A549 (cell line): Measurements from ENCODE around the gene MUCL3. TPM values are rescaled to one million over a fixed set of nuclear protein-coding genes. Genes with fewer than 3 reads are reported as not detected.

Experiments used
- ATAC-seq, 2 experiments: fragments of 200-7000 bp in 1 of 2; fragments of >200 bp in 1 of 2; cut with Nextera tagmentation in 1 of 2; cut with Tn5 transposase in 1 of 2; 3 replicates each; pipeline versions ENCODE4 v1.8.0 to v1.9.1; 2018 to 2020; ENCODE audit warnings: mild to moderate bottlenecking in 1 of 2, moderate library complexity in 1 of 2
- CTCF ChIA-PET: fragments of 300-600 bp; sonication (Branson Sonifier 250); formaldehyde crosslinking; extraction: SDS; loops from one replicate; lab custom pipeline; 2021; ENCODE audit warnings: antibody characterized with exemption, inconsistent platforms; lab: Yijun Ruan, JAX
- POLR2A ChIA-PET: fragments of 350-600 bp; formaldehyde crosslinking; extraction: SDS; loops from one replicate; lab custom pipeline; 2021; ENCODE audit warnings: antibody characterized with exemption, inconsistent platforms; lab: Yijun Ruan, JAX
- DNase-seq, 2 experiments: peaks; one replicate each; pipeline versions ENCODE4 v3.0.0 to v3.0.0-alpha.2; 2011 to 2016; ENCODE audit warnings: low read depth in 1 of 2, low spot score in 1 of 2
- FAIRE-seq: peaks from 2 replicates; lab custom pipeline; 2011; peaks lifted over from hg19 to GRCh38; lab: Jason Lieb, UNC
- H3K27ac ChIP-seq, 2 experiments: fragments of >200 bp; sonication (Bioruptor Twin); formaldehyde crosslinking; 3 replicates each; pipeline ENCODE4 v1.5.1; 2016 to 2017
- H3K4me1 ChIP-seq: fragments of >200 bp; sonication (Bioruptor Twin); formaldehyde crosslinking; 3 replicates; pipeline ENCODE4 v1.6.1; 2016
- H3K4me2 ChIP-seq: fragments of >200 bp; sonication (Bioruptor Twin); formaldehyde crosslinking; 3 replicates; pipeline ENCODE4 v1.6.1; 2016
- H3K4me3 ChIP-seq: fragments of >200 bp; sonication (Bioruptor Twin); formaldehyde crosslinking; 3 replicates; pipeline ENCODE4 v1.5.1; 2016
- H3K9me3 ChIP-seq: fragments of >200 bp; sonication (Bioruptor Twin); formaldehyde crosslinking; 3 replicates; pipeline ENCODE4 v1.6.1; 2016
- BCL3 ChIP-seq: fragments of >200 bp; sonication (Bioruptor Twin); formaldehyde crosslinking; IDR thresholded peaks from 3 replicates; pipeline ENCODE4 v1.6.1; 2016
- BHLHE40 ChIP-seq: IDR thresholded peaks from 2 replicates; pipeline ENCODE4 v1.6.1; 2012; ENCODE audit warnings: low read depth, low read length, inconsistent platforms
- CBX2 ChIP-seq: fragments of 200-600 bp; sonication (generic); IDR thresholded peaks from 2 replicates; pipeline ENCODE4 v1.6.1; 2016; ENCODE audit warnings: low read depth, mild to moderate bottlenecking, borderline replicate concordance
- CBX8 ChIP-seq: fragments of 200-600 bp; sonication (generic); IDR thresholded peaks from 2 replicates; pipeline ENCODE4 v1.6.1; 2016
- EHF ChIP-seq: fragments of 250-450 bp; sonication (Bioruptor Pico); IDR thresholded peaks from 2 replicates; pipeline ENCODE4 v1.5.0; 2020; ENCODE audit warnings: mild to moderate bottlenecking
- EP300 ChIP-seq, 2 experiments: fragments of >200 bp; sonication (Bioruptor Twin); formaldehyde crosslinking; IDR thresholded peaks; 2 replicates in 1 of 2; 3 replicates in 1 of 2; pipeline ENCODE4 v1.6.1; 2016 to 2017
- FOSB ChIP-seq: fragments of 250-450 bp; sonication (Bioruptor Pico); IDR thresholded peaks from 2 replicates; pipeline ENCODE4 v1.5.0; 2020; ENCODE audit warnings: mild to moderate bottlenecking, moderate library complexity
- FOSL2 ChIP-seq, 2 experiments: fragments of 450-650 bp in 1 of 2; fragments of >200 bp in 1 of 2; sonication (Bioruptor Twin) in 1 of 2; formaldehyde crosslinking; IDR thresholded peaks; 2 replicates each; pipeline versions ENCODE4 v1.5.0 to v1.6.1; 2016 to 2020; ENCODE audit warnings: mild to moderate bottlenecking in 1 of 2, moderate library complexity in 1 of 2
- HDAC2 ChIP-seq: fragments of 200-600 bp; sonication (generic); IDR thresholded peaks from 2 replicates; pipeline ENCODE4 v1.6.1; 2016
- HES2 ChIP-seq: fragments of >200 bp; sonication (Bioruptor Twin); formaldehyde crosslinking; IDR thresholded peaks from 2 replicates; pipeline ENCODE4 v1.6.1; 2016
- HEYL ChIP-seq: fragments of 250-450 bp; sonication (Bioruptor Pico); IDR thresholded peaks from 2 replicates; pipeline ENCODE4 v1.8.0; 2021; ENCODE audit warnings: mild to moderate bottlenecking, moderate library complexity
- HOXB5 ChIP-seq: fragments of 250-450 bp; sonication (Bioruptor Pico); IDR thresholded peaks from 2 replicates; pipeline ENCODE4 v1.5.0; 2020; ENCODE audit warnings: mild to moderate bottlenecking, moderate library complexity
- MAX ChIP-seq: IDR thresholded peaks from 2 replicates; pipeline ENCODE4 v1.6.1; 2012
- MAZ ChIP-seq: fragments of 150-350 bp; IDR thresholded peaks from 2 replicates; pipeline ENCODE4 v1.6.1; 2014; ENCODE audit warnings: antibody characterized with exemption, low read depth, low read length, borderline replicate concordance
- NPAS2 ChIP-seq: fragments of 250-450 bp; sonication (Bioruptor Pico); IDR thresholded peaks from 2 replicates; pipeline ENCODE4 v1.8.0; 2022; ENCODE audit warnings: mild to moderate bottlenecking, moderate library complexity, borderline replicate concordance
- NR3C1 ChIP-seq: fragments of >200 bp; sonication (Bioruptor Twin); formaldehyde crosslinking; IDR thresholded peaks from 3 replicates; pipeline ENCODE4 v1.6.1; 2017
- PHF8 ChIP-seq: fragments of 200-600 bp; sonication (generic); IDR thresholded peaks from 2 replicates; pipeline ENCODE4 v1.6.1; 2016; ENCODE audit warnings: low read depth, mild to moderate bottlenecking, antibody characterized with exemption, moderate library complexity, borderline replicate concordance
- RAD21 ChIP-seq, 2 experiments: fragments of >200 bp in 1 of 2; sonication (Bioruptor Twin) in 1 of 2; formaldehyde crosslinking in 1 of 2; IDR thresholded peaks in 1 of 2; conservative IDR thresholded peaks in 1 of 2; 2 replicates in 1 of 2; 3 replicates in 1 of 2; pipeline ENCODE4 v1.6.1; 2012 to 2018; ENCODE audit warnings: inconsistent platforms in 1 of 2
- RARB ChIP-seq: fragments of 250-450 bp; sonication (Bioruptor Pico); IDR thresholded peaks from 2 replicates; pipeline ENCODE4 v1.8.0; 2021; ENCODE audit warnings: mild to moderate bottlenecking, moderate library complexity
- RCOR1 ChIP-seq: fragments of 150-350 bp; IDR thresholded peaks from 2 replicates; pipeline ENCODE4 v1.6.1; 2014; ENCODE audit warnings: antibody characterized with exemption, low read length, low read depth
- RNF2 ChIP-seq: fragments of 200-600 bp; sonication (generic); IDR thresholded peaks from 2 replicates; pipeline ENCODE4 v1.6.1; 2016; ENCODE audit warnings: low read depth, mild to moderate bottlenecking, antibody characterized with exemption, moderate library complexity, borderline replicate concordance
- USF2 ChIP-seq: fragments of 450-650 bp; IDR thresholded peaks from 2 replicates; pipeline ENCODE4 v1.6.1; 2014; ENCODE audit warnings: antibody characterized with exemption
- ZC3H11A ChIP-seq: fragments of 450-650 bp; IDR thresholded peaks from 2 replicates; pipeline ENCODE4 v1.6.1; 2014; ENCODE audit warnings: antibody characterized with exemption, mild to moderate bottlenecking
- WGBS: methylation state at CpG from one replicate; pipeline ENCODE4 v1.1.6; 2017; ENCODE audit errors: missing lambda C conversion rate; 5-methylcytosine and 5-hydroxymethylcytosine counted together
- polyA plus RNA-seq, 4 experiments: library from polyadenylated mRNA; depleted of rRNA in 3 of 4; stranded (reverse); fragments of >200 nt; fragmentation: RNase III in 1 of 4; extraction: RNeasy Plus Mini Kit Qiagen cat#74134 plus additional on column Dnase treatment in 1 of 4; gene quantifications; 2 replicates in 3 of 4; 3 replicates in 1 of 4; pipeline ENCODE4 v1.2.3, GENCODE V29; 2011 to 2017

MUCL3 gene
- polyA plus RNA-seq, 2 of the 4 experiments (the other 2 are of a cell fraction), result 0.01 to 0.03 TPM

GRCh38 chr6:30990422-30991086 is 49.8 kb downstream of the MUCL3 start:
- no peaks in the 10 kb centered on the region for H3K9me3 ChIP-seq
- whole genome bisulfite sequencing, result 70% methylated on average over 8 of the region's 8 CpGs
- DNase-seq, result no peak
- CTCF ChIA-PET, result interaction anchor here (2.1 kb wide), 1 partner anchor 48 kb away, joined by 6 read pairs; no protein-coding TSS in a partner anchor
- TF ChIP-seq NR3C1, result no peak
- no peak for TF ChIP-seq EHF
- TF ChIP-seq RAD21 (conservative IDR thresholded peaks at IDR 0.05 in 1 of 2, IDR thresholded peaks at IDR 0.05 in 1 of 2), result no peak
- TF ChIP-seq MAX, result no peak
- TF ChIP-seq ZC3H11A, result no peak
- TF ChIP-seq HEYL (CRISPR knock-in tag), result no peak
- TF ChIP-seq HDAC2, result no peak
- TF ChIP-seq MAZ, result no peak
- no peak for TF ChIP-seq FOSL2 (IDR thresholded peaks at IDR 0.05)
- no peak for TF ChIP-seq FOSL2 (CRISPR knock-in tag; IDR thresholded peaks at IDR 0.05)
- TF ChIP-seq BCL3, result no peak
- TF ChIP-seq CBX2, result no peak
- TF ChIP-seq EP300 (IDR thresholded peaks at IDR 0.05), result no peak
- H3K4me2 ChIP-seq, result no peak overlapping the region
- no peaks in the 10 kb centered on the region for H3K4me1 ChIP-seq
- FAIRE-seq, result no peak
- H3K27ac ChIP-seq, result no peak overlapping the region
- H3K4me3 ChIP-seq, result no peak overlapping the region
- POLR2A ChIA-PET, result no interaction called here
- ATAC-seq, result no peak

GRCh38 chr6:30991891-30992290 is 51.1 kb downstream of the MUCL3 start:
- FAIRE-seq (no peak), ATAC-seq (no peak), DNase-seq (no peak)
- Histone ChIP-seq H3K4me3 (no peak overlapping the region), H3K4me1 (no peaks in the 10 kb centered on the region), H3K27ac (no peak overlapping the region), H3K4me2 (no peak overlapping the region), H3K9me3 (no peaks in the 10 kb centered on the region)
- CTCF ChIA-PET, result interaction anchor here (0.6 kb wide), 2 partner anchors 77 to 152 kb away, joined by 3 to 5 read pairs; no protein-coding TSS in a partner anchor
- 63% methylated on average over 2 of the region's 2 CpGs for WGBS
- POLR2A ChIA-PET, result no interaction called here
- TF ChIP-seq RCOR1, result no peak
- TF ChIP-seq BHLHE40, result no peak
- TF ChIP-seq HES2, result no peak
- no peak for TF ChIP-seq BCL3
- TF ChIP-seq MAX, result no peak
- no peak for TF ChIP-seq NPAS2 (CRISPR knock-in tag)
- no peak for TF ChIP-seq RARB (CRISPR knock-in tag)
- TF ChIP-seq HOXB5 (CRISPR knock-in tag), result no peak
- no peak for TF ChIP-seq RNF2
- TF ChIP-seq CBX8, result no peak
- no peak for TF ChIP-seq PHF8
- no peak for TF ChIP-seq ZC3H11A
- TF ChIP-seq USF2, result no peak
- no peak for TF ChIP-seq HEYL (CRISPR knock-in tag)
- no peak for TF ChIP-seq FOSB (CRISPR knock-in tag)
